ENCODE measurements around the gene EYS. TPM values are rescaled to one million over a fixed set of nuclear protein-coding genes. Genes with fewer than 3 reads are reported as not detected.

EYS gene
- total RNA-seq, 2 experiments from 2014 or later, result not detected

DNA sequence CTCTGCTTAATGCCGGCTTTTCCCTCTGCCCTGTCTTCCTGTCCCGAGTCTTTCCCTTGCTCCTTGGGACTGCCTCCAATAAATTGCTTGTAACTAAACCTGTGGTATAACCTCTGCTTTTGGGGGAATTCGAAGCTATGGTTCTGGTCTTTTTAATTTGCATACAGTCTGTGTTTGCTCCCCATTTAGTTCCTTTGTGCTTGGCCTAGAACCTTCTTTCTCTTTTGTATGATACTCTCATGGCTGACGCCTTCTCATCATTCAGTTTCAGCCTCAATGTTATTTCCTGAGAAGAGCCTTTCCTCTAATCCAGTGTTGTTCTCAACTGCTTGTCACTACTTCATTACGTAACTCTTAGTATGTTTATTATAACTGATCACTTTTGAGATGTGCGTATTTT is 1823.4 kb downstream of the EYS start:
- no peak for DNase-seq
- Mint-ChIP-seq H3K9me3 (peaks cover 2% of the 10 kb centered on the region), H3K36me3 (ENCODE audit: low read depth) (no peaks in the 10 kb centered on the region), H3K4me3 (no peak overlapping the region), H3K4me1 (ENCODE audit: low read depth) (no peaks in the 10 kb centered on the region), H3K27me3 (peaks cover 8% of the 10 kb centered on the region), H3K27ac (no peak overlapping the region)
- intact Hi-C loops (cut with DNase I, micrococcal nuclease), result no loop called here
- no peak overlapping the region for H3K27ac ChIP-seq (ENCODE audit: low read depth in 1 of 2, low read length in 2 of 2)
- TF ChIP-seq, protein P1, sequence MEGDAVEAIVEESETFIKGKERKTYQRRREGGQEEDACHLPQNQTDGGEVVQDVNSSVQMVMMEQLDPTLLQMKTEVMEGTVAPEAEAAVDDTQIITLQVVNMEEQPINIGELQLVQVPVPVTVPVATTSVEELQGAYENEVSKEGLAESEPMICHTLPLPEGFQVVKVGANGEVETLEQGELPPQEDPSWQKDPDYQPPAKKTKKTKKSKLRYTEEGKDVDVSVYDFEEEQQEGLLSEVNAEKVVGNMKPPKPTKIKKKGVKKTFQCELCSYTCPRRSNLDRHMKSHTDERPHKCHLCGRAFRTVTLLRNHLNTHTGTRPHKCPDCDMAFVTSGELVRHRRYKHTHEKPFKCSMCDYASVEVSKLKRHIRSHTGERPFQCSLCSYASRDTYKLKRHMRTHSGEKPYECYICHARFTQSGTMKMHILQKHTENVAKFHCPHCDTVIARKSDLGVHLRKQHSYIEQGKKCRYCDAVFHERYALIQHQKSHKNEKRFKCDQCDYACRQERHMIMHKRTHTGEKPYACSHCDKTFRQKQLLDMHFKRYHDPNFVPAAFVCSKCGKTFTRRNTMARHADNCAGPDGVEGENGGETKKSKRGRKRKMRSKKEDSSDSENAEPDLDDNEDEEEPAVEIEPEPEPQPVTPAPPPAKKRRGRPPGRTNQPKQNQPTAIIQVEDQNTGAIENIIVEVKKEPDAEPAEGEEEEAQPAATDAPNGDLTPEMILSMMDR (IDR thresholded peaks at IDR 0.05), result no peak
- no peaks in the 10 kb centered on the region for H3K36me3 ChIP-seq (ENCODE audit: insufficient read depth, low read length)
- no peaks in the 10 kb centered on the region for H3K4me1 ChIP-seq (ENCODE audit: insufficient read depth, low read length)
- H3K27me3 ChIP-seq (ENCODE audit: control insufficient read depth in 1 of 2, insufficient read depth in 2 of 2, low read length in 2 of 2), result no peaks in the 10 kb centered on the region
- H3K9me3 ChIP-seq (ENCODE audit: control insufficient read depth in 1 of 2, insufficient read depth in 1 of 2, low read length in 2 of 2), result peaks cover 0 to 8% of the 10 kb centered on the region in 2 experiments
- no peak overlapping the region for H3K4me3 ChIP-seq (ENCODE audit: low read length)
- ATAC-seq (ENCODE audit: poor library complexity), result no peak
- CTCF ChIA-PET, result no interaction called here
- POLR2A ChIA-PET, result no interaction called here

DNA sequence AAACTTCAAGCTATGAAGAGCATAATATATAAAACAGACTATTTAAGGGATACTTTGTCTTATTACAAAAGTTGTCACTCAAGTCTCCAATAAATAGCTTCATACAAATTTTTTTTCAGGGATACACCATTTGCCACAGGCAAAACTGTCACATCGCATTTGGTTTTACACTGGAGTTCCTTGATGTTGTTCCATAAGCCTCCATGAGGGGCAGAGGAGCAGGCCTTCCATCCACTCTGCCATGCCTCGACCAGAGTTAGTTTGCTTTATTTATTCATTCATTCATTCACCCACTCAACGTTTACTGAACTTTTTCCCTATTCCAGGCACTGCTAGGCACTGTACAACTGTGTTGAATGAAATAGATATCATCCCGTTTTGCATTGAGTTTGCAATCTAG is 1824.8 kb downstream of the EYS start:
- no peak overlapping the region for H3K27ac Mint-ChIP-seq
- Histone ChIP-seq H3K4me3 (ENCODE audit: low read length) (no peak overlapping the region), H3K27ac (ENCODE audit: low read depth in 1 of 2, low read length in 2 of 2) (no peak overlapping the region), H3K36me3 (ENCODE audit: insufficient read depth, low read length) (no peaks in the 10 kb centered on the region), H3K4me1 (ENCODE audit: insufficient read depth, low read length) (no peaks in the 10 kb centered on the region), H3K27me3 (ENCODE audit: control insufficient read depth in 1 of 2, insufficient read depth in 2 of 2, low read length in 2 of 2) (no peaks in the 10 kb centered on the region), H3K9me3 (ENCODE audit: control insufficient read depth in 1 of 2, insufficient read depth in 1 of 2, low read length in 2 of 2) (peaks cover 0 to 8% of the 10 kb centered on the region in 2 experiments)
- intact Hi-C loops (cut with DNase I, micrococcal nuclease), result no loop called here
- TF ChIP-seq, protein P1 (IDR thresholded peaks at IDR 0.05), result no peak
- peaks cover 8% of the 10 kb centered on the region for H3K27me3 Mint-ChIP-seq
- H3K36me3 Mint-ChIP-seq (ENCODE audit: low read depth), result no peaks in the 10 kb centered on the region
- ChIA-PET POLR2A (no interaction called here), CTCF (no interaction called here)
- ATAC-seq (ENCODE audit: poor library complexity) (no peak), DNase-seq (no peak)
- H3K9me3 Mint-ChIP-seq, result peaks cover 2% of the 10 kb centered on the region
- no peaks in the 10 kb centered on the region for H3K4me1 Mint-ChIP-seq (ENCODE audit: low read depth)
- no peak overlapping the region for H3K4me3 Mint-ChIP-seq

DNA sequence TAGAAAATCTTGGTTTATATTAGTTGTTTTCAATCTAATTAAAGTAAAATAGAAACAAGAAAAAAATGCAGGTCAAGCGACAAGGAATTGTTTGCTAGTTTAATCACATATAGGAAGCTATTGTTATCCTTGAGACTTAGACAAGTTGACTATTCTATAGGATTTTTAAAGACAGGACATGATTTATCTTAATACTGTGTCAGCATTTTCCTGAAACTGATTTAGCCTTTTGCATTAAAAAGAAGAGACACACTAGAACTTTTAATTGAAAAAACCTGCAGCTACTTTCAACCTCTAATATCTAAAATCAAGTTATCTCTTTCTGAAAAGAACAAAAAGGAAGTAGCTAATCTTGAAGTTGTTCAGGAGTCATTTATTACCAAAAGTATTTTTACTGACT is 1825.2 kb downstream of the EYS start:
- no peak overlapping the region for H3K27ac ChIP-seq (ENCODE audit: low read depth in 1 of 2, low read length in 2 of 2)
- intact Hi-C loops (cut with DNase I, micrococcal nuclease), result no loop called here
- no peaks in the 10 kb centered on the region for H3K4me1 Mint-ChIP-seq (ENCODE audit: low read depth)

More for the DNA sequence above, 1825.2 kb downstream of the EYS start:
- Mint-ChIP-seq H3K9me3 (peaks cover 2% of the 10 kb centered on the region), H3K36me3 (ENCODE audit: low read depth) (no peaks in the 10 kb centered on the region), H3K4me3 (no peak overlapping the region), H3K27me3 (peaks cover 4% of the 10 kb centered on the region), H3K27ac (no peak overlapping the region)
- H3K36me3 ChIP-seq (ENCODE audit: insufficient read depth, low read length), result no peaks in the 10 kb centered on the region
- H3K9me3 ChIP-seq (ENCODE audit: control insufficient read depth in 1 of 2, insufficient read depth in 1 of 2, low read length in 2 of 2), result peaks cover 0 to 8% of the 10 kb centered on the region in 2 experiments
- ATAC-seq (ENCODE audit: poor library complexity) (no peak), DNase-seq (no peak)
- CTCF ChIA-PET, result no interaction called here
- H3K27me3 ChIP-seq (ENCODE audit: control insufficient read depth in 1 of 2, insufficient read depth in 2 of 2, low read length in 2 of 2), result no peaks in the 10 kb centered on the region
- H3K4me1 ChIP-seq (ENCODE audit: insufficient read depth, low read length), result no peaks in the 10 kb centered on the region
- H3K4me3 ChIP-seq (ENCODE audit: low read length), result no peak overlapping the region
- POLR2A ChIA-PET, result no interaction called here
- TF ChIP-seq, protein P1 (IDR thresholded peaks at IDR 0.05), result no peak
